ENCODE data around the gene OR6C70.

DNA sequence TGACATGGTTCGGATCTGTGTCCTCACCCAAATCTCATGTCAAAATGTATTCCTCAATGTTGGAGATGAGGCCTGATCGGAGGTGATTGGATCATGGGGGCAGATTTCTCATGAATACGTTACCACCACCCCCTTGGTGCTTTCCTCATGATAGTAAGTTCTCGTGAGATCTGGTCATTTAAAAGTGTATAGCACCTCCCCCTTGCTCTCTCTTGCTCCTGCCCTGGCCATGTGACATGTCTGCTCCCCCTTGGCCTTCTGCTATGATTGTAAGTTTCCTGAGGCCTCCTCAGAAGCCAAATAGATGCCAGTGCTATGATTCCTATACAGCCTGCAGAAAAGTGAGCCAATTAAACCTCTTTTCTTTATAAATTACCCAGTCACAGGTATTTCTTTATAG, 29.3 kb upstream of the OR6C70 start:
- TF ChIP-seq, protein P1, sequence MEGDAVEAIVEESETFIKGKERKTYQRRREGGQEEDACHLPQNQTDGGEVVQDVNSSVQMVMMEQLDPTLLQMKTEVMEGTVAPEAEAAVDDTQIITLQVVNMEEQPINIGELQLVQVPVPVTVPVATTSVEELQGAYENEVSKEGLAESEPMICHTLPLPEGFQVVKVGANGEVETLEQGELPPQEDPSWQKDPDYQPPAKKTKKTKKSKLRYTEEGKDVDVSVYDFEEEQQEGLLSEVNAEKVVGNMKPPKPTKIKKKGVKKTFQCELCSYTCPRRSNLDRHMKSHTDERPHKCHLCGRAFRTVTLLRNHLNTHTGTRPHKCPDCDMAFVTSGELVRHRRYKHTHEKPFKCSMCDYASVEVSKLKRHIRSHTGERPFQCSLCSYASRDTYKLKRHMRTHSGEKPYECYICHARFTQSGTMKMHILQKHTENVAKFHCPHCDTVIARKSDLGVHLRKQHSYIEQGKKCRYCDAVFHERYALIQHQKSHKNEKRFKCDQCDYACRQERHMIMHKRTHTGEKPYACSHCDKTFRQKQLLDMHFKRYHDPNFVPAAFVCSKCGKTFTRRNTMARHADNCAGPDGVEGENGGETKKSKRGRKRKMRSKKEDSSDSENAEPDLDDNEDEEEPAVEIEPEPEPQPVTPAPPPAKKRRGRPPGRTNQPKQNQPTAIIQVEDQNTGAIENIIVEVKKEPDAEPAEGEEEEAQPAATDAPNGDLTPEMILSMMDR (IDR thresholded peaks at IDR 0.05) = no peak
- TF ChIP-seq EZH2phosphoT487 (IDR thresholded peaks at IDR 0.05; ENCODE audit: borderline replicate concordance, low read depth) (no peak), GABPA (IDR thresholded peaks at IDR 0.05; ENCODE audit: low read depth) (no peak)

Data from SK-N-SH (cell line).